SK-N-MC (cell line): ENCODE measurements around the gene PHF2.

Source experiments
- EZH2 ChIP-seq: fragments of 200-600 bp; sonication (generic); IDR thresholded peaks from one replicate; pipeline ENCODE4 v1.6.1; 2017; ENCODE audit warnings: antibody characterized with exemption
- POLR2AphosphoS5 ChIP-seq: IDR thresholded peaks from 2 replicates; pipeline ENCODE4 v1.6.1; 2012; ENCODE audit warnings: mild to moderate bottlenecking, low read depth, low read length, borderline replicate concordance

- TF ChIP-seq POLR2AphosphoS5 (no peak), EZH2 (no peak)
These were observed 23.4 kb downstream of the PHF2 start for GRCh38 chr9:93599571-93600403.
